ENCODE results near the gene UBE2R2.
"Not testable (repeated sequence)": the region's sequence is repeated elsewhere in the genome, so short reads cannot be mapped to it uniquely, and the experiment has no call there.

The UBE2R2 gene

DNA sequence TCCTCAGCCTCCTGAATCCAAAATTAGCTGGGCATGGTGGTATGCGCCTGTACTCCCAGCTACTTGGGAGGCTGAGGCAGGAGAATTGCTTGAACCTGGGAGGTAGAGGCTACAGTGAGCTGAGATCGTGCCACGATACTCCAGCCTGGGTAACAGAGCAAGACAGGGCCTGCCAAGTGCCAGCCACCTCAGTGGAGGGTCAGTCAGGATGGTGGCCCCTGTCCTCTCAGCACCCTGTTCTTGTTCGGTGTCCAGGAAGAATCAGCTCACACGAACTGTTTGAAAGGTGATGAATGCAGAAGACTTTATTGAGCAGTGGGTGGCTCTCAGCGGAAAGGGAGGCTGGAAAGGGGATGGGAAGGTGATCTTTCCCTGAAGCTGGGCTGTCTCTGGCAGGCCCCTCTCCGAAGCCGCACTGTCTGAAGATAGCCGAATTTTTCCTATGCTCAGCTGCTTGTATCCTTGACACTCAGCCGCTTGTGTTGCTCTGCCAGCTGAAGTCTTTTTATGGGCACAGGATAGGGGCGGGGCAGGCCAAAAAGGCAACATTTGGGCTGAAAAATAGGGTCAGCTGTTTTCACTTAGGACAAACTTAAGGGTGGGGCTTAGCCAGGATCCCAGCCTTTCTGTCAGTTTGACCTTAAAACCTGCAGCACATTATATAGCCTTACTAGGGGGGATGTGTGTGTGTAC, 50.9 kb downstream of the UBE2R2 start:
- H3K36me3 ChIP-seq (replicated peaks) = no peaks in the 10 kb centered on the region
- H3K4me1 ChIP-seq = no peaks in the 10 kb centered on the region
- H3K27me3 ChIP-seq (ENCODE audit: low read depth) = no peaks in the 10 kb centered on the region
- in situ Hi-C loops (cut with MboI; ENCODE audit: low sequenced_read_pairs) = no loop called here
- DNase-seq (ENCODE audit: low spot score in 2 of 2) = no peak
- no peak overlapping the region for H3K4me3 ChIP-seq
- no peaks in the 10 kb centered on the region for H3K9me3 ChIP-seq

DNA sequence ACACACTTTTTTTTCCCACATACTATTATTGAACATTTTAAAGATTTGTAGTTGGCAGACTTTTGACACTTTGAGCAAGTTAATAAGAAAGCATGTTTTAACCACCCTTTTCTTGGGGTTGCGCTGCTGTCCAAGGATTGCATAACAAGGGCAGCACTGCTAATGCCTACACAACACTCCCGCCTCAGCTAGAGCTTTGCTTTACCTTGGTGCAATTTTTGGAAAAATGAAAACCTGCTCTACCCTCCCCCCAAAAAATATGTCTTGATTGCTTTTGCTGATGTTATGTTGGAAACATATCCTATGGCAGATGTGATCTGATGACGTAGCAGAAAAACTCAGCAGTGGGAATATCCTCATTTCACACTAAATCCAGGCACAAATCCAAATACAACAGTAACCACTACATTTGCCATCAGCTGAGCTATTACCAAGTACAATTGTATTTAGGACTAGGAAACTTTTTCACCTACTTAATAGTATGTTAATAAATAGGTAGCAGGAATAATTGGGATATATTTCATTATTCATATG, 51.5 kb downstream of the UBE2R2 start:
- Histone ChIP-seq H3K27me3 (ENCODE audit: low read depth) (no peaks in the 10 kb centered on the region), H3K36me3 (replicated peaks) (no peaks in the 10 kb centered on the region), H3K4me3 (no peak overlapping the region), H3K9me3 (no peaks in the 10 kb centered on the region), H3K4me1 (no peaks in the 10 kb centered on the region)
- no peak for DNase-seq (ENCODE audit: low spot score in 2 of 2)
- in situ Hi-C loops (cut with MboI; ENCODE audit: low sequenced_read_pairs) = no loop called here

DNA sequence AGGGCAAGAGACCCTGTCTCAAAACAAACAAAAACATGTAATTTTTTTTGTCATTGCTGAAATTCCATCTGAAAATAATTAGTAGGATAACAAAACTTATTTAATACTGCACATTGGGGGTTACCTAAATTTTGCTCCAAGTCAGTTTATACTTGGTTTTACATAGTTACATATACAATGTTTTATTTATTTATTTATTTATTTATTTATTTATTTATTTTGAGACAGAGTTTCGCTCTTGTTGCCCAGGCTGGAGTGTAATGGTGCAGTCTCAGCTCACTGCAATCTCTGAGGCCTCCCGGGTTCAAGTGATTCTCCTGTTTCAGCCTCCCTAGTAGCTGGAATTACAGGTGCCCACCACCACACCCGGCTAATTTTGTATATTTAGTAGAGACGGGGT, 52.3 kb downstream of the UBE2R2 start:
- in situ Hi-C loops (cut with MboI; ENCODE audit: low sequenced_read_pairs) = not testable (repeated sequence)

DNA sequence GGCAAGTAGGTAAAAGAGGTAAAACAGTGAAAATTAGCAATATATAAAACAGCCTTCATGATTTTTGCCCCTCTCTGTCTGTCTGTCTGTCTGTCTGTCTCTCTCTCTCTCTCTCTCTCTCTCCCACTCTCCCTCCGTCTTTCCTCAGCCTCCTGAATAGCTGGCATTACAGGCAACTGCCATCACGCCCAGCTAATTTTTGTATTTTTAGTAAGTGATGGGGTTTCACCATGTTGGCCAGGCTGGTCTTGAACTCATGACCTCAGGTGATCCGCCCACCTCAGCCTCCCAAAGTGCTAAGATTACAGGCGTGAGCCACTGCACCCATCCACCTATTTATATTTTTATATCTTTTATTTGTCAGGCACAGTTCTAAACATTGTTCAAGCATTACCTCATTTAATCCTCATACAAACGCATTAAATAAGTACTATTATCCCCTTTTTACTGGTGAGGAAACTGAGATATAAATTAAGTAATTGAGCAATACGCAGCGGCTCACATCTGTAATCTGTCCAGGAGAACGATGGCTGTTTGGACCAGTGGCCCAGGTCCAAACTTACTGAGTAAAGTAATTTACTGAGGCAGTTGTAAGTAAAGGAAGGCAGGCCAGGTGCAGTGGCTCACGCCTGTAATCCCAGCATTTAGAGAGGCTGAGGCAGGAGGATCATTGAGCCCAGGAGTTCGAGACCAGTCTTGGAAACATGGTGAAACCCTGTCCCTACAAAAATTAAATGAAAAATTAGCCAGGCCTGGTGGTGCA, 60.9 kb downstream of the UBE2R2 start:
- in situ Hi-C loops (cut with MboI; ENCODE audit: low sequenced_read_pairs) = no loop called here

More for the DNA sequence above, 52.3 kb downstream of the UBE2R2 start:
- H3K9me3 ChIP-seq; DNase-seq (ENCODE audit: low spot score in 2 of 2); H3K36me3 ChIP-seq (replicated peaks); H3K4me3 ChIP-seq; H3K4me1 ChIP-seq; H3K27me3 ChIP-seq (ENCODE audit: low read depth): not testable (repeated sequence)

DNA sequence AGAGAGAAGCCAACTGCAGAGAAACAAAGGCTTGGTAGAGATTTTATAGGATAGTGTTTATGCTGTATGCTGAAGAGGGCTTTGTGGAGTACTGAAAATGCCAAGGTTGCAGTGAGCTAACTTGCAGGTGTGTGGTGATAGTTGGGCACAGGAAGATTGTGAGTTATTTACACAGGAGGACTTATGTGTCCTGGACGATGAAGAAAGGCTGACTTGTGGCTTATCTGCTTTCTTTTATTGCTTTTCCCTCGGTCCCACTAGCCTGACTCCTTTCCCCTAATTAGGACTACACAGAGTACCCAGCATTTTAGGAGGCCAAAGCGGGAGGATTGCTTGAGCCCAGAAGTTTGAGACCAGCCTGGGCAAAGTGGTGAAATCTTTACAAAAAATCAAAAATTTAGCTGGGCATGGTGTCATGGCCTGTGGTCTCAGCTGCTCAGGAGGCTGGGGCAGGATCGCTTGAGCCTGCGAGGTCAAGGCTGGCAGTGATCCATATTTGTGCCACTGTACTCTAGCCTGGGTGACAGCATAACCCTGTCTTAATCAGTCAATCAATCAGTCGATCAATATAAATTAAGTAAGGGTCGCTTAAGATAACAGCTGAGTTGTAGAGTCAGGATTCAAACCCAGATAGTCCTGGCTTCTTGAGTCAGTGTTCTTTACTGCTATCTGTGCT, 61.9 kb downstream of the UBE2R2 start:
- DNase-seq (ENCODE audit: low spot score in 2 of 2) = no peak
- in situ Hi-C loops (cut with MboI; ENCODE audit: low sequenced_read_pairs) = no loop called here
- H3K4me3 ChIP-seq = no peak overlapping the region
- H3K4me1 ChIP-seq = peaks cover 14% of the 10 kb centered on the region
- H3K9me3 ChIP-seq = no peaks in the 10 kb centered on the region
- H3K36me3 ChIP-seq (replicated peaks) = no peaks in the 10 kb centered on the region
- no peaks in the 10 kb centered on the region for H3K27me3 ChIP-seq (ENCODE audit: low read depth)

More for the DNA sequence above, 60.9 kb downstream of the UBE2R2 start:
- DNase-seq (ENCODE audit: low spot score in 2 of 2) = no peak
- no peaks in the 10 kb centered on the region for H3K9me3 ChIP-seq
- H3K4me3 ChIP-seq = no peak overlapping the region
- H3K36me3 ChIP-seq (replicated peaks) = no peaks in the 10 kb centered on the region
- H3K4me1 ChIP-seq = peaks cover 7% of the 10 kb centered on the region
- no peaks in the 10 kb centered on the region for H3K27me3 ChIP-seq (ENCODE audit: low read depth)

DNA sequence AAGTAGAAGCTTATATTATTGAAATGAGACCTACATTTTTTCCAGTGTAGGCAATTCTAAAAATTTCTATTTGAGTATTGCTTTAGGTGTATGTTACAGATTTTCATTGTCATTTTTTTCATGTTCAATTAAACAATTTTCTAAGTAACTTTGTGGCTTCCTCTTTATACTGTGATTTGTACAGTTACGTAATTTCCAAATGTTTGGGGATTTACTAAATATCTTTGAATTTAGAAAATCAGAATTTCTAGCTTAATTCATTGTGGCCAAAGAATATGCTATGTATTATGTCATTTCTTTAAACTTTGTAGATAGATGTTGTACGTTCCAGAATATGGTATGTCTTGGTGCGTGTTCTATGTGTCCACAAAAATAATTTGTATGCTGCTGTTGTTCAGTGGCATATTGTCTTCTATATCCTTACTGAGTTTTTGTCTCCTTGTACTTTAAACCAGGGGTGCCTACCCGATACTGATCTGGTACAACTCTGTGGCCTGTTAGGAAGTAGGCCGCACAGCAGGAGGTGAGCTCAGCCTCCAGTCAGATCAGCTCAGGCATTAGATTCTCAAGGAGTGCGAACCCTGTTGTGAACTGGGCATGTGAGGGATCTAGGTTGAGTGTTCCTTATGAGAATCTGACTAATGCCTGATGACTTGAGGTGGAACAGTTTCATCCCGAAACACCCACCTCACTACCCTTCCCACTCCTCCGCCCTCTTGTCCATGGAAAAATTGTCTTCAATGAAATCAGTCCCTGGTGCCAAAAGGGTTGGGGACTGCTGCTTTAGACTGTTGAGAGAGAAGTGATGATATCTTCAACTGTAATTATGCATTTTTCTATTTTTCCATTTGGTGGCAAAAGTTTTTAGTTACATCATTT, 63.5 kb downstream of the UBE2R2 start:
- H3K4me1 ChIP-seq = peaks cover 24% of the 10 kb centered on the region
- no peak for DNase-seq (ENCODE audit: low spot score in 2 of 2)
- in situ Hi-C loops (cut with MboI; ENCODE audit: low sequenced_read_pairs) = no loop called here

DNA sequence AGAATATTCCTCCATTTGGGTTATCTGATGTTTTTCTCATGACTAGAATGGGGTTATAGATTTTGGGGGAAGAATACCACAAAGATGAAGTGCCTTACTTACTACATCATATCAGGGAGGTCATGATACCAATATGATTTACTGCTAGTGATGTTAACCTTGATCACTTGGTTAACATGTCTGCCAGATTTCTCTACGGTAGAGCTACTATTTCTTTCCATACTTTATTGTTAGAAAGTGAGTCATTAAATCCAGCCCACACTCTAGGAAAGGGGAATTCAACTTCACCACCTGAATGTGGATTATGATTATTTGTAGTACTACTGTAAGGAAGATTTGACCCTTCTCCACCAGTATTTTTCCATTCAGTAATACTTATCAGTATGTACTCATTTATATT, 64.7 kb downstream of the UBE2R2 start:
- no peak overlapping the region for H3K4me3 ChIP-seq
- H3K4me1 ChIP-seq = peaks cover 28% of the 10 kb centered on the region
- no peaks in the 10 kb centered on the region; the same call in 1 of the 2 replicates for H3K36me3 ChIP-seq (replicated peaks)
- H3K27me3 ChIP-seq (ENCODE audit: low read depth) = no peaks in the 10 kb centered on the region
- no peaks in the 10 kb centered on the region for H3K9me3 ChIP-seq
- in situ Hi-C loops (cut with MboI; ENCODE audit: low sequenced_read_pairs) = no loop called here
- no peak for DNase-seq (ENCODE audit: low spot score in 2 of 2)

More for the DNA sequence above, 63.5 kb downstream of the UBE2R2 start:
- no peaks in the 10 kb centered on the region for H3K36me3 ChIP-seq (replicated peaks)
- no peaks in the 10 kb centered on the region for H3K27me3 ChIP-seq (ENCODE audit: low read depth)
- no peak overlapping the region for H3K4me3 ChIP-seq
- H3K9me3 ChIP-seq = no peaks in the 10 kb centered on the region

DNA sequence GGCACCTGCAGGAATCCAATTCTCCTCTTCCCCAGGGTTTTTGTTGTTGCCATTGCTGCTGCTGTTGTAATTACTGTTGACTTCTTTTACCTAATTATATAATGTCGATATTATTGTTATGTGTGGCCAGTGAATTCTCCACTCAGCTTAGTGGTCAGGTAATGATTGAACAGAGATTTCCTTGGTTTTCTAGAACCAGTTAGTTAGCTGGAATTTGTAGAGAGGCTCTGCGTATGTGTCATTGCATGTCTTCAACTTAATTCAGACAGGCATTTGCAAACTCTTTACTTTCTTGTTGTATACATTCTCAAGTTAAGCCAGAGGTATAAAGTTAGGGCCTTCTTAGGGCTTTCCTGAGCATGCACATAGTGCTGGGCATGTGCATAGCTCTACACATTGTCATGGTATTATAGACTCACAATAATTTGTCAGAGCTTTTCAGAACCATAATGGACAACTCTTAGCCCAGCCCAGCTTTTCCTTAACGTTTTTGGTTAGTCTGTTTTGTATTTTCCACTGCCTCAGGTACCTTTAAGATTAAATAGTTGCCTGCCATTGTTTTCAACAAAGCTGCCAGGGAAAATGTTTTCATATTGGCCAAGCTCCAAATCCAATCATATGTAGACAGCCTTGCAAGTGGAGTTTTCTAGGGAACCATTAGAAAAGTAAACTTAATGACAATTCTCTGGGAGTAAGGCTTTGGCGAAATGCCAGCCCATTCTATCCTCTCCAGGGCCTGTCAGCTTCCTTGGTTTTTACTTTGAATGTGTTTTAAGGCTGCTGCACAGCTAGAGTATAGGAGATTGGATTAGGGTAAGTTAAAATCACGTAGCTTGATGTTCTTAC, 68.1 kb downstream of the UBE2R2 start:
- H3K9me3 ChIP-seq = no peaks in the 10 kb centered on the region
- DNase-seq (ENCODE audit: low spot score in 2 of 2) = peak; percentile 91 to 97
- no peaks in the 10 kb centered on the region for H3K27me3 ChIP-seq (ENCODE audit: low read depth)
- peaks cover 6% of the 10 kb centered on the region; the same call in 1 of the 2 replicates for H3K36me3 ChIP-seq (replicated peaks)
- peaks cover 28% of the 10 kb centered on the region for H3K4me1 ChIP-seq
- in situ Hi-C loops (cut with MboI; ENCODE audit: low sequenced_read_pairs) = no loop called here
- no peak overlapping the region for H3K4me3 ChIP-seq

DNA sequence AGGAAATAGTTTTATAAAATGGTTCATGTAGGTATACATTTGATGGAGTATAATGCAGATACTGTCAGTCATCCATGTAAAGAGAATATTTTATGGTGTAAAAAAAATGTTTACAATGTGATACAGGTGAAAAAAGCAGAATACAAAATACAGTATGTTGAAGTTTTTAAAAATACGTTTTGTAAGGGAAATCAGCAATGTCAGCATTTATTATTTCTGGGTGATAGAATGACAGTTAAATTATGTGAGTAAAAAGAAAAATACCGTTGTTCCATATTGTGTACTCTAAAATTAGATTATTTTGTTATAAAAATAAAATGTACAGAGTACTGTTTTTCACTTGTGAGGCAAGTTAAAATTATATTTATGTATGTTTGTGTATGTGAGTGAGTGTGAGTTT, 69.0 kb downstream of the UBE2R2 start:
- H3K36me3 ChIP-seq (replicated peaks) = peaks cover 6% of the 10 kb centered on the region; the same call in 1 of the 2 replicates
- in situ Hi-C loops (cut with MboI; ENCODE audit: low sequenced_read_pairs) = no loop called here

DNA sequence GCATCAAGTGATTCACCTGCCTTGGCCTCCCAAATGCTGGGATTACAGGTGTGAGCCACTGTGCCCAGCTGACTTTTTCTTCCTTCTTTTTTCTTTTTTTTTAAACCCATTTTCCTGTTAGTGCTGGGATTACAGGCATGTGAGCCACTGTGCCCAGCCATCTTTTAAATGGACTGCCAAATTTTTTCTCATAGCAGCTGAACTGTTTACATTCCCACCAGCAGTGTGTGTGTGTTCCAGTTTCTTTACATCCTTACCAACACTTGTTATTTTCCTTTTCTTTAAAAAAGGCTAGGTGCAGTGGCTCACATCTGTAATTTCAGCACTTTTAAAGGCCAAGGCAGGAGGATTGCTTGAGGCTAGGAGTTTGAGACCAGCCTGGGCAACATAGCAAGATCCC, 76.9 kb downstream of the UBE2R2 start:
- peaks cover 10% of the 10 kb centered on the region for H3K36me3 ChIP-seq (replicated peaks)
- H3K4me3 ChIP-seq = no peak overlapping the region
- no peak for DNase-seq (ENCODE audit: low spot score in 2 of 2)
- in situ Hi-C loops (cut with MboI; ENCODE audit: low sequenced_read_pairs) = no loop called here
- no peaks in the 10 kb centered on the region for H3K9me3 ChIP-seq
- H3K27me3 ChIP-seq (ENCODE audit: low read depth) = no peaks in the 10 kb centered on the region
- H3K4me1 ChIP-seq = peaks cover 5% of the 10 kb centered on the region; the same call in 1 of the 2 replicates

More for the DNA sequence above, 69.0 kb downstream of the UBE2R2 start:
- DNase-seq (ENCODE audit: low spot score in 2 of 2) = no peak
- no peak overlapping the region for H3K4me3 ChIP-seq
- peaks cover 28% of the 10 kb centered on the region for H3K4me1 ChIP-seq
- no peaks in the 10 kb centered on the region for H3K27me3 ChIP-seq (ENCODE audit: low read depth)
- H3K9me3 ChIP-seq = no peaks in the 10 kb centered on the region

DNA sequence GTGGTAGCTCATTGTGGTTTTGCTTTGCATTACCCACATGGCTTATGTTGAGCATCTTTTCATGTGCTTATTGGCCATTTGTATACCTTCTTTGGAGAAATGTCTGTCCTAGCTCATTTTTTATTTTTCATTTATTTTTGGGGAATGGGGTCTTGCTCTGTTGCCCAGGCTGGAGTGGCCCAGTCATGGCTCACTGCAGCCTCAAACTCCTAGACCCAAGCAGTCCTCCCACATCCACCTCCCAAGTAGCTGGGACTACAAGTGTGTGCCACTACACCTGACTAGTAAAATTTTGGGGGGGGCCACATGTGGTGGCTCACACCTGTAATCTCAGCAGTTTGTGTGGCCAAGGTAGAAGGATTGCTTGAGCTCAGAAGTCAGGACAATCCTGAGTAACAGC, 77.4 kb downstream of the UBE2R2 start:
- Histone ChIP-seq H3K4me3 (no peak overlapping the region), H3K4me1 (peaks cover 5% of the 10 kb centered on the region; the same call in 1 of the 2 replicates), H3K9me3 (no peaks in the 10 kb centered on the region), H3K27me3 (ENCODE audit: low read depth) (no peaks in the 10 kb centered on the region), H3K36me3 (replicated peaks) (peaks cover 9% of the 10 kb centered on the region)
- in situ Hi-C loops (cut with MboI; ENCODE audit: low sequenced_read_pairs) = no loop called here
- no peak for DNase-seq (ENCODE audit: low spot score in 2 of 2)

DNA sequence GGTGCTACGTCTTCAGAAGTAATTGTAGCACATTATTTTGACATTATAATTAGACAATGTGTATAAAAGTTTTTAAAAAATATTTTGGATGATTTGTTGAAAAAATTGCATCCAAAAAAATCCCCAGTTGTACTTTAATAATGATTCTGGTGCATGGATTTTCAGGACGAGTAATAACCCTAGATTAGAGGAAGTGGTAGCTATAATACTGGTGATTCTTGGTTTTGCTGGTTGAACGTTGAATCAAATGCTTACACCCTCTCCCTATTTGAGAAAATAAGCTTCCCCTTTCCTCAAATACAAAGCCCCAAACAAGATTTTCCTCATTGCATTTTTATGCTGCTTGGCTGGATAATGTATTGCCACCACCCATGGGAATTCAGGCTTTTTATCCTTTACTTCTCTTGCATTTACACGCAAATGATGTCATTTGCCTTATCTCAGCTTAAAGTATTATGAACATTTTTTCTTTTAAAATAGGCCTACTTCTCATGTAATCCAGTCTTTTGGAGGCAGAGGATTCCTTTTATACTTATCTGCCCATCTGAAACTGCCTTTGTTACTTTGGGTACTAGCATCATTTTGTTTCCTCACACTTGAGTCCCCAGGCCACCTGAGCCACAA, 86.3 kb downstream of the UBE2R2 start:
- in situ Hi-C loops (cut with MboI; ENCODE audit: low sequenced_read_pairs) = no loop called here
- peaks cover 25% of the 10 kb centered on the region for H3K4me1 ChIP-seq
- H3K4me3 ChIP-seq = no peak overlapping the region
- peaks cover 22% of the 10 kb centered on the region for H3K36me3 ChIP-seq (replicated peaks)
- no peaks in the 10 kb centered on the region for H3K27me3 ChIP-seq (ENCODE audit: low read depth)
- DNase-seq (ENCODE audit: low spot score in 2 of 2) = peak; percentile 64 to 96
- no peaks in the 10 kb centered on the region for H3K9me3 ChIP-seq
